B cell (primary cell): ENCODE results near the gene TGFA. TPM values are rescaled to one million over a fixed set of nuclear protein-coding genes. Genes with fewer than 3 reads are reported as not detected.

Experiments used
- ATAC-seq: fragments of 200-7000 bp; cut with Tn5 transposase; one replicate; pipeline ENCODE4 v1.10.0; 2021; ENCODE audit warnings: low read depth, mild to moderate bottlenecking, moderate number of reproducible peaks, moderate library complexity
- CTCF ChIA-PET: fragments of 350-600 bp; sonication (Branson Sonifier 250); formaldehyde crosslinking; loops from one replicate; lab custom pipeline; 2021; ENCODE audit warnings: antibody characterized with exemption, inconsistent platforms; lab: Charles Lee
- POLR2A ChIA-PET: fragments of 350-600 bp; sonication (Branson Sonifier 250); formaldehyde crosslinking; loops from one replicate; lab custom pipeline; 2021; ENCODE audit warnings: antibody characterized with exemption; lab: Charles Lee
- DNase-seq: peaks from one replicate; pipeline ENCODE4 v3.0.0; 2013
- H2AFZ ChIP-seq: 2 replicates; pipeline ENCODE4 v1.6.1; 2012; ENCODE audit warnings: mild to moderate bottlenecking, low read depth, low read length; ENCODE audit not compliant: insufficient read depth, poor library complexity, severe bottlenecking
- H3K27ac ChIP-seq, 2 donors: 1 replicate in 1 of 2; 2 replicates in 1 of 2; pipeline ENCODE4 v1.5.1; 2012 to 2013; ENCODE audit warnings: low read length in 2 of 2, mild to moderate bottlenecking in 2 of 2, moderate library complexity in 1 of 2
- H3K27me3 ChIP-seq, 4 experiments: fragments of 200-600 bp in 1 of 4; sonication (generic) in 1 of 4; replicated peaks in 1 of 4; 1 replicate in 2 of 4; 2 replicates in 2 of 4; pipeline versions ENCODE4 v1.6.1 to v1.7.0; 2013 to 2016; ENCODE audit warnings: low read length in 3 of 4, mild to moderate bottlenecking in 2 of 4, mixed read lengths in 1 of 4, moderate library complexity in 1 of 4; ENCODE audit not compliant: insufficient read depth in 4 of 4, control insufficient read depth in 3 of 4; ENCODE audit errors: control extremely low read depth in 1 of 4
- H3K36me3 ChIP-seq, 2 experiments: replicated peaks in 1 of 2; 1 replicate in 1 of 2; 2 replicates in 1 of 2; pipeline versions ENCODE4 v1.6.1 to v1.7.1; 2013; ENCODE audit warnings: low read length in 1 of 2; ENCODE audit not compliant: insufficient read depth in 2 of 2, control insufficient read depth in 1 of 2; ENCODE audit errors: control extremely low read depth in 1 of 2, extremely low read depth in 1 of 2
- H3K4me1 ChIP-seq, 2 donors: fragments of 200-600 bp in 1 of 2; sonication (generic) in 1 of 2; 1 replicate in 1 of 2; 2 replicates in 1 of 2; pipeline versions ENCODE4 v1.5.1 to v1.6.1; 2013 to 2017; ENCODE audit warnings: low read length in 2 of 2; ENCODE audit not compliant: control insufficient read depth in 2 of 2, insufficient read depth in 2 of 2
- H3K4me2 ChIP-seq: replicated peaks from 2 replicates; pipeline ENCODE3; 2012; ENCODE audit warnings: mild to moderate bottlenecking, low read depth, low read length; ENCODE audit not compliant: poor library complexity, severe bottlenecking
- H3K4me3 ChIP-seq, 5 experiments: fragments of 200-600 bp in 1 of 5; sonication (generic) in 1 of 5; 1 replicate in 3 of 5; 2 replicates in 2 of 5; pipeline versions ENCODE4 v1.5.1 to v1.7.0; 2011 to 2016; ENCODE audit warnings: low read length in 4 of 5, mild to moderate bottlenecking in 4 of 5, low read depth in 2 of 5, control low read depth in 1 of 5, moderate library complexity in 1 of 5; ENCODE audit not compliant: insufficient read depth in 1 of 5; ENCODE audit errors: control extremely low read depth in 1 of 5, extremely low read depth in 1 of 5
- H3K79me2 ChIP-seq: fragments of 200-600 bp; sonication (generic); one replicate; pipeline ENCODE4 v1.6.0; 2016; ENCODE audit warnings: low read length; ENCODE audit not compliant: control insufficient read depth, insufficient read depth
- H3K9ac ChIP-seq: fragments of 200-600 bp; sonication (generic); 2 replicates; pipeline ENCODE4 v1.6.1; 2017; ENCODE audit warnings: mild to moderate bottlenecking, low read length, moderate library complexity
- H3K9me3 ChIP-seq, 3 donors: one replicate each; pipeline versions ENCODE4 v1.6.1 to v1.7.1; 2013; ENCODE audit warnings: low read length in 2 of 3; ENCODE audit not compliant: control insufficient read depth in 2 of 3, insufficient read depth in 1 of 3; ENCODE audit errors: control extremely low read depth in 1 of 3
- H4K20me1 ChIP-seq: 2 replicates; pipeline ENCODE4 v1.6.0; 2012; ENCODE audit warnings: mild to moderate bottlenecking, low read length; ENCODE audit not compliant: insufficient read depth, control insufficient read depth, poor library complexity, severe bottlenecking
- H3K27ac Mint-ChIP-seq: one replicate; pipeline ENCODE4 v1.8.0; 2021; ENCODE audit warnings: mixed read lengths
- H3K27me3 Mint-ChIP-seq: one replicate; pipeline ENCODE4 v1.8.0; 2021; ENCODE audit warnings: mixed read lengths
- H3K4me1 Mint-ChIP-seq: one replicate; pipeline ENCODE4 v1.8.0; 2021; ENCODE audit warnings: mixed read lengths
- H3K4me3 Mint-ChIP-seq: one replicate; pipeline ENCODE4 v1.8.0; 2021; ENCODE audit warnings: mixed read lengths
- H3K9me3 Mint-ChIP-seq: one replicate; pipeline ENCODE4 v1.8.0; 2022; ENCODE audit warnings: mixed read lengths; ENCODE audit not compliant: insufficient read depth
- EZH2 ChIP-seq: IDR thresholded peaks from 2 replicates; pipeline ENCODE4 v1.6.1; 2012; ENCODE audit warnings: borderline replicate concordance, low read depth, mild to moderate bottlenecking, moderate library complexity, low read length; ENCODE audit not compliant: insufficient read depth, poor library complexity, severe bottlenecking
- WGBS: methylation state at CpG from one replicate; pipeline ENCODE4 v1.1.5; 2013; ENCODE audit warnings: missing lambda C conversion rate; ENCODE audit not compliant: insufficient coverage; 5-methylcytosine and 5-hydroxymethylcytosine counted together
- intact Hi-C: fragments of 100-400 bp; cut with micrococcal nuclease; formaldehyde crosslinking; loops from one replicate; pipeline ENCODE4 v1.10.0; 2022
- polyA plus RNA-seq: library from polyadenylated mRNA; depleted of rRNA; stranded (reverse); fragments of >200 nt; gene quantifications from 2 replicates; pipeline ENCODE4 v1.2.3, GENCODE V29; 2012
- total RNA-seq, 2 donors: library from RNA; stranded (reverse); fragments of 120-200 nt in 1 of 2; gene quantifications; 1 replicate in 1 of 2; 2 replicates in 1 of 2; pipeline versions ENCODE4 v1.2.3 to v1.2.4, GENCODE V29; 2013 to 2022
- TF ChIP-seq, protein P1 (sequence below): fragments of 200-600 bp; IDR thresholded peaks from one replicate; pipeline ENCODE4 v1.8.0; 2022; ENCODE audit warnings: antibody characterized with exemption, mild to moderate bottlenecking

TGFA gene
- total and polyA plus RNA-seq, 2 donors (not counting 1 experiment from before 2014, with no cell fraction given), result 0.04 TPM; not detected in 1

DNA sequence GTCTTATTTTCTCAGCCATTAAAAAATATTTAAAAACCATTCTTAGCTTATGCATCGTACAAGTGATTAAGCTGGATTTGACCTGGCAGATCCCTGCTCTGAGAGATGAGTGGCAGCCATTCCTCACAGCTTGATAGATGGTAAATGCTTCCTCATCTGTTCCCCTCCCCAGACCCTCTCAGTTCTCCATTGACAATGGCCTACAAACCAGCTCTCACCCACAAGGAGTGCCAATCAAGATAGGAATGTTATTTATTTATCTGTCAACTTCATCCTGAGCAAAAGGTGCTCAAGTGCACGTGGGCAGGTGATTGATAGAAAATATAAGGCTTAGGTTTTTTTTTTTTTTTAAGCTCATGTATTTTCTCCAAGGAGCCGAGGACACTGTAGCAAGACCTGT is 153.1 kb downstream of the TGFA start:
- Histone ChIP-seq H3K4me1 (no peaks in the 10 kb centered on the region), H4K20me1 (no peaks in the 10 kb centered on the region), H3K27ac (no peak overlapping the region), H3K36me3 (no peaks in the 10 kb centered on the region), H3K4me2 (no peak overlapping the region), H3K9me3 (no peaks in the 10 kb centered on the region), H3K4me3 (no peak overlapping the region), H3K79me2 (no peaks in the 10 kb centered on the region), H2AFZ (no peak overlapping the region), H3K27me3 (peaks cover 0 to 24% (median 3%) of the 10 kb centered on the region in 4 experiments), H3K9ac (no peak overlapping the region)
- 100% methylated on average over 1 of the region's 3 CpGs for WGBS
- no peaks in the 10 kb centered on the region for H3K4me1 Mint-ChIP-seq
- no peaks in the 10 kb centered on the region for H3K9me3 Mint-ChIP-seq
- ATAC-seq, result no peak
- intact Hi-C loops, result no loop called here
- POLR2A ChIA-PET, result no interaction called here
- no peak overlapping the region for H3K4me3 Mint-ChIP-seq
- peaks cover 50% of the 10 kb centered on the region for H3K27me3 Mint-ChIP-seq
- no peak for TF ChIP-seq EZH2
- TF ChIP-seq, protein P1, sequence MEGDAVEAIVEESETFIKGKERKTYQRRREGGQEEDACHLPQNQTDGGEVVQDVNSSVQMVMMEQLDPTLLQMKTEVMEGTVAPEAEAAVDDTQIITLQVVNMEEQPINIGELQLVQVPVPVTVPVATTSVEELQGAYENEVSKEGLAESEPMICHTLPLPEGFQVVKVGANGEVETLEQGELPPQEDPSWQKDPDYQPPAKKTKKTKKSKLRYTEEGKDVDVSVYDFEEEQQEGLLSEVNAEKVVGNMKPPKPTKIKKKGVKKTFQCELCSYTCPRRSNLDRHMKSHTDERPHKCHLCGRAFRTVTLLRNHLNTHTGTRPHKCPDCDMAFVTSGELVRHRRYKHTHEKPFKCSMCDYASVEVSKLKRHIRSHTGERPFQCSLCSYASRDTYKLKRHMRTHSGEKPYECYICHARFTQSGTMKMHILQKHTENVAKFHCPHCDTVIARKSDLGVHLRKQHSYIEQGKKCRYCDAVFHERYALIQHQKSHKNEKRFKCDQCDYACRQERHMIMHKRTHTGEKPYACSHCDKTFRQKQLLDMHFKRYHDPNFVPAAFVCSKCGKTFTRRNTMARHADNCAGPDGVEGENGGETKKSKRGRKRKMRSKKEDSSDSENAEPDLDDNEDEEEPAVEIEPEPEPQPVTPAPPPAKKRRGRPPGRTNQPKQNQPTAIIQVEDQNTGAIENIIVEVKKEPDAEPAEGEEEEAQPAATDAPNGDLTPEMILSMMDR, result no peak
- no peak overlapping the region for H3K27ac Mint-ChIP-seq
- DNase-seq, result no peak
- CTCF ChIA-PET, result interaction anchor here (0.7 kb wide), 1 partner anchor 64 kb away, joined by 4 read pairs; no protein-coding TSS in a partner anchor

GRCh38 chr2:70399046-70399445 is 154.6 kb downstream of the TGFA start:
- no CpG with 5 or more reads among the region's 1 CpG for WGBS

More at GRCh38 chr2:70399046-70399445, 154.6 kb downstream of the TGFA start:
- Histone ChIP-seq H3K4me1 (no peaks in the 10 kb centered on the region), H3K79me2 (no peaks in the 10 kb centered on the region), H3K4me3 (no peak overlapping the region), H4K20me1 (no peaks in the 10 kb centered on the region), H3K36me3 (no peaks in the 10 kb centered on the region), H3K27ac (no peak overlapping the region), H3K9ac (no peak overlapping the region), H3K27me3 (peaks cover 0 to 24% (median 3%) of the 10 kb centered on the region in 4 experiments), H2AFZ (no peak overlapping the region), H3K9me3 (no peaks in the 10 kb centered on the region), H3K4me2 (no peak overlapping the region)
- POLR2A ChIA-PET, result no interaction called here
- no peaks in the 10 kb centered on the region for H3K9me3 Mint-ChIP-seq
- H3K27ac Mint-ChIP-seq, result no peak overlapping the region
- no peaks in the 10 kb centered on the region for H3K4me1 Mint-ChIP-seq
- DNase-seq, result no peak
- no peak for TF ChIP-seq EZH2
- TF ChIP-seq, protein P1, result no peak
- intact Hi-C loops, result no loop called here
- H3K4me3 Mint-ChIP-seq, result no peak overlapping the region
- ATAC-seq, result no peak
- peaks cover 48% of the 10 kb centered on the region for H3K27me3 Mint-ChIP-seq
- CTCF ChIA-PET, result no interaction called here

Other genes with a start within 250 kb of the TGFA start
- gene ADD2, start 214.4 kb upstream of the TGFA start, total RNA-seq, result 21.7 and 22.3 TPM in 2 replicates
- 12.9 and 15.9 TPM in 2 replicates for gene ADD2, start 214.4 kb upstream of the TGFA start, polyA plus RNA-seq
- gene FIGLA, start 236.8 kb upstream of the TGFA start, total RNA-seq, result not detected in 2 replicates
- not detected in 2 replicates for gene FIGLA, start 236.8 kb upstream of the TGFA start, polyA plus RNA-seq